ENCODE data around the gene UBL7. TPM values are rescaled to one million over a fixed set of nuclear protein-coding genes. Genes with fewer than 3 reads are reported as not detected.
A peak's percentile ranks its signal among the peaks of the same experiment; 100 is the strongest.

UBL7 gene
- total and polyA plus RNA-seq, 10 of the 15 experiments (the other 5 are each of a cell fraction or from before 2014, with no cell fraction given), result 25.9 to 145 (median 90.1) TPM

GRCh38 chr15:74403991-74404563 lies 56.9 kb downstream of the UBL7 start (continued):
- TF ChIP-seq USF1 (IDR thresholded peaks at IDR 0.05; ENCODE audit: borderline replicate concordance, extremely low read length, insufficient read depth, low read depth, low read length), result no peak
- TF ChIP-seq PAX5 (IDR thresholded peaks at IDR 0.05; ENCODE audit: borderline replicate concordance, low read depth, low read length), result peak; percentile 76; the same call in 1 of the 2 replicates
- TF ChIP-seq CBX3 (IDR thresholded peaks at IDR 0.05; ENCODE audit: borderline replicate concordance, low read depth), result no peak
- TF ChIP-seq SMARCA5 (IDR thresholded peaks at IDR 0.05), result no peak
- no peak for TF ChIP-seq CBX5 (IDR thresholded peaks at IDR 0.05; ENCODE audit: low read depth)
- no peak for TF ChIP-seq MYB (IDR thresholded peaks at IDR 0.05; ENCODE audit: borderline replicate concordance, low read depth, low read length)

- WGBS (ENCODE audit: insufficient coverage, insufficient replicate concordance, low lambda C conversion rate, missing lambda C conversion rate), result 2% methylated on average over 9 of the region's 10 CpGs
- peaks cover 71% of the 10 kb centered on the region for H3K4me1 ChIP-seq (ENCODE audit: control insufficient read depth, insufficient read depth, low read length)
- H3K4me2 ChIP-seq (ENCODE audit: control insufficient read depth, insufficient read depth), result peak overlapping the region; percentile 100
- H3K36me3 ChIP-seq (ENCODE audit: control insufficient read depth in 2 of 2, insufficient read depth in 2 of 2, low read length in 1 of 2), result no peaks in the 10 kb centered on the region; a peak in 1 of 4 replicates
- H2AFZ ChIP-seq (ENCODE audit: control insufficient read depth, low read depth, low read length), result no peak overlapping the region
- FAIRE-seq (no peak), ATAC-seq (peak; percentile 23), DNase-seq (ENCODE audit: low read depth, low spot score) (no peak)
- H3K9me3 ChIP-seq (replicated peaks; ENCODE audit: control insufficient read depth, insufficient read depth, low read length), result no peaks in the 10 kb centered on the region
- H3K79me2 ChIP-seq (ENCODE audit: control insufficient read depth, insufficient read depth, low read length), result peaks cover 34% of the 10 kb centered on the region
- no TSS peak for BruUV-seq (replicated peaks)
- CTCF ChIA-PET, result interaction anchor here (0.9 to 15.7 kb wide), 14 partner anchors 9 to 384 kb away, joined by 3 to 226 read pairs (median 6); partner anchors contain the start of gene SEMA7A
- peak overlapping the region; percentile 85 for H3K9ac ChIP-seq (ENCODE audit: control insufficient read depth, insufficient read depth, low read length)
- intact Hi-C loops (cut with micrococcal nuclease; ENCODE audit: unreplicated experiment) (no loop called here), in situ Hi-C loops (cut with MboI) (no loop called here)
- RAD21 ChIA-PET (ENCODE audit: unreplicated experiment), result interaction anchor here (1.0 to 20.3 kb wide), 11 partner anchors 9 to 386 kb away, joined by 3 to 496 read pairs (median 9); partner anchors contain the start of gene SEMA7A
- peak overlapping the region; percentile 100 for H3K27ac ChIP-seq (ENCODE audit: control insufficient read depth, insufficient read depth)
- H4K20me1 ChIP-seq (ENCODE audit: control insufficient read depth, insufficient read depth), result no peaks in the 10 kb centered on the region
- peak overlapping the region; percentile 64; the same call in 1 of the 2 replicates for H3K4me3 ChIP-seq
- no peaks in the 10 kb centered on the region for H3K27me3 ChIP-seq (replicated peaks in 1 of 2; ENCODE audit: control insufficient read depth in 2 of 2, insufficient read depth in 2 of 2, low read length in 1 of 2)
- SMC1A ChIA-PET (ENCODE audit: uncharacterized antibody, unreplicated experiment), result interaction anchor here (1.0 to 12.5 kb wide), 11 partner anchors 9 to 384 kb away, joined by 3 to 336 read pairs (median 9); partner anchors contain the start of gene SEMA7A
- POLR2A ChIA-PET, result interaction anchor here (1.2 to 15.4 kb wide), 9 partner anchors 10 to 384 kb away, joined by 3 to 325 read pairs (median 8); partner anchors contain the start of genes SEMA7A and UBL7
- TF ChIP-seq SREBF2 (IDR thresholded peaks at IDR 0.05; ENCODE audit: low read length), result no peak
- no peak for TF ChIP-seq TBL1XR1 (IDR thresholded peaks at IDR 0.05; ENCODE audit: low read depth, low read length)
- TF ChIP-seq SMARCA5 (IDR thresholded peaks at IDR 0.05), result 0 out of 2 replicates have a peak, but pooled peaks have one; percentile 14
- peak; percentile 69 to 80 for TF ChIP-seq BHLHE40 (IDR thresholded peaks at IDR 0.05; ENCODE audit: borderline replicate concordance in 1 of 2, low read depth in 2 of 2, low read length in 1 of 2)
- no peak for TF ChIP-seq MYB (IDR thresholded peaks at IDR 0.05; ENCODE audit: borderline replicate concordance, low read depth, low read length)
- TF ChIP-seq TAF1 (IDR thresholded peaks at IDR 0.05; ENCODE audit: borderline replicate concordance, low read depth, low read length), result peak; percentile 81
- TF ChIP-seq POU2F2 (IDR thresholded peaks at IDR 0.05; ENCODE audit: borderline replicate concordance, low read depth, low read length), result peak; percentile 93; the same call in 1 of the 3 replicates
- 0 out of 4 replicates have a peak, but pooled peaks of 1 of the 2 experiments have one; percentile 11 for TF ChIP-seq SRF (IDR thresholded peaks at IDR 0.05; ENCODE audit: low read depth in 2 of 2, low read length in 2 of 2)
- TF ChIP-seq HDGF (IDR thresholded peaks at IDR 0.05), result peak; percentile 23; the same call in 1 of the 2 replicates
- TF ChIP-seq STAT1 (conservative IDR thresholded peaks at IDR 0.05), result no peak
- peak; percentile 18; the same call in 1 of the 2 replicates for TF ChIP-seq POLR2AphosphoS5 (IDR thresholded peaks at IDR 0.05; ENCODE audit: low read length)
- TF ChIP-seq TCF12 (IDR thresholded peaks at IDR 0.05; ENCODE audit: low read depth, low read length), result 0 out of 2 replicates have a peak, but pooled peaks have one; percentile 43
- TF ChIP-seq MLLT1 (IDR thresholded peaks at IDR 0.05), result peak; percentile 30; the same call in 1 of the 2 replicates
- TF ChIP-seq SP1 (IDR thresholded peaks at IDR 0.05; ENCODE audit: low read depth, low read length), result peak; percentile 61
- 0 out of 2 replicates have a peak, but pooled peaks have one; percentile 7 for TF ChIP-seq IRF4 (IDR thresholded peaks at IDR 0.05; ENCODE audit: low read depth, low read length)
These were observed 57.4 kb downstream of the UBL7 start for GRCh38 chr15:74403588-74403919.

Data from GM12878 (cell line).